Fibroblast of skin of right quadriceps (primary cell): Measurements from ENCODE around the gene DSG1.
"Not testable (repeated sequence)": the region's sequence is repeated elsewhere in the genome, so short reads cannot be mapped to it uniquely, and the experiment has no call there.

Experiments used
- DNase-seq: peaks from one replicate; pipeline ENCODE4 v3.0.0-alpha.2; 2013

DSG1 gene

DNA sequence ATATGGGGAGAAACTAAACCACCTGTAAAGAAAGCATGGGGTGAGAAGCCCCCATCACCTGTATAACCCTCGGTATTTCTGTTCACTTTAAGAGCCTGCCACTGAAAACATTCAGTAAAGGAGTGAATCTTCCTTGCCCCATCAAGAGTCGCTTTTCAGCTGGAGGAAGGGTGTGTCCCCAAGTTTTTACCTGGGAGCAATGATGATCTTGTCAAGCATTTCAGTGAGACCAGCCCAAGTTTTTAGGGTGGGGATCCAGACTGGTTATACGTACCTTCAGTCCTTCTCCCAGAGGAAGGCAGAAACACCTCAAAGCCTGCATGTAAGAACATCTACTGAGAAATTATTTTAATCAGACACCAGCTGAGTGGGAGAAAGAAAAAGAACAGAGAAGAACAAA lies at the start of gene DSG1:
TSS of gene DSG1 (plus strand) at position 301 of the 400 bp plus-strand sequence. CDS start 141 bp downstream, outside the sequence.
- DNase-seq, result no peak

GRCh38 chr18:31268985-31269406 lies 49.0 kb upstream of the DSG1 start:
- no peak for DNase-seq

DNA sequence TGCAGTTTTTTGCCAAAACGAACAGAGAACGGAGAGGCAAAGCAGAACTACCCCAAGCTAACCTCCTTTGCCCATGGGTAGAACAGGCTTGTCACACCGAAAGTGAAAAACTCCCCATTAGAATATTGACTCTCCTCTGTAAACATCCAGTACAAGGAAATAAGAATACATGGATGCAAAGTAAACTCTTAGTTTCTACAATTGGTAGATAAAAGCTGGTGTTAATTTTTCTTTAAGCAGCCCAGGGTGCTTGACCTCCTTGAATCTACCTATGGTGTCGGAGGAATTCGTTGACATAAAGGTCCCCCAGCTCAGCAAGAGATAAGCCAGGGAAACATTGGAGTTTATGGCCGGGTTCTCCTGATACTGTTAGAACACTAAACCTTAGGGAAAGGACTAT lies 48.4 kb upstream of the DSG1 start:
- no peak for DNase-seq

GRCh38 chr18:31270578-31270977 lies 47.4 kb upstream of the DSG1 start:
- DNase-seq, result no peak

DNA sequence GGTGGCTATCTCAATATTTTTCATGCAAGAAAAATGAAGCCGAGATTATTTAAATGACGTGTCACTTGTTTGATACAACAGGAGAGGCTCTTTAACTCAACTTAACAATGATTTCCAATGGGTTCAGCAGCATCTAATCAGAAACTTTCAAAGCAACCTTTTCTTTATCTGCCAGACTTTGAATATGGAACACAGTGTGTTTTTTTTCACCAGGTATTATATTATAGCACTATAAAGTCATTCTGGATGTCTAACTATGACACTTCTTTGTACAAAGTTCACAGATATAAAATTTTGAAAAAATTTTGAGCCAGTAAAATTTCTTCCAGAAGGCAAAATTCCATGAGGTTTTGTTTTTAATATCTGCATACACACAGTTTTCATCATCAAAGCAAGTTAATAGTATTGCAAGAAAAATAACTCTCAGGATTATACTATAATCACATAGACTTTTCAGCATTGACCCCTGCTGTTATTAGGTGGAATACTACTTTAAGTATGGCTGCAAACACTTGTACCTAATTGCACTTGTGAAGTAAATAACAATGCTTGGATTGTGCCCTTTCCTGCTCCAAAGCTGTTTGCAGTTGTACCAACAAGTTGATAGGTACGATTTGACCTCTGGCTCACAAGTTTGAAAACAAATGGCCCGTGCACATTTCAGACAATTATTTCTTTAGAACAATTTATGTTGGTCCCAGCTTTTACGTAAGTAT lies 44.0 kb upstream of the DSG1 start:
- no peak for DNase-seq

DNA sequence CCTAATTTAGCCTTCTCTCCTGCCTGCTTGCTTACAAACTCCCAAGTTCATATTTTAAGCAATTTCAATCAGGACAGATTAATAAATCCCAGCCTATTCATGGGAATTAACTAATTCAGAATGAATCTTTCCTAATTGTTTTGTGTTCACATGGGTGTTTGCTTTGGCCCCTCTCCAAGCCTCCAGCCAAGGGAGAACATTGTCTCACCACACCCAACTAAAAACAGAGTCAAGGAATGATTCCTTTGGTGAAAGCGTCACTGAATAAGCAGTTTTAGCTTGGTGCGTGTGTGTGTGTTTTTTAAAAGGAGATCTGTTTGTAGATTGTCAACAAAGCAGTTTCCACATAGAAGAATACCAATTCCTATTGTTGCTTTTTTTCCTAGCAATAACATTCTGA lies 43.0 kb upstream of the DSG1 start:
- DNase-seq, result no peak

- DNase-seq, result no peak
Measured at GRCh38 chr18:31275722-31276463, 42.1 kb upstream of the DSG1 start.

DNA sequence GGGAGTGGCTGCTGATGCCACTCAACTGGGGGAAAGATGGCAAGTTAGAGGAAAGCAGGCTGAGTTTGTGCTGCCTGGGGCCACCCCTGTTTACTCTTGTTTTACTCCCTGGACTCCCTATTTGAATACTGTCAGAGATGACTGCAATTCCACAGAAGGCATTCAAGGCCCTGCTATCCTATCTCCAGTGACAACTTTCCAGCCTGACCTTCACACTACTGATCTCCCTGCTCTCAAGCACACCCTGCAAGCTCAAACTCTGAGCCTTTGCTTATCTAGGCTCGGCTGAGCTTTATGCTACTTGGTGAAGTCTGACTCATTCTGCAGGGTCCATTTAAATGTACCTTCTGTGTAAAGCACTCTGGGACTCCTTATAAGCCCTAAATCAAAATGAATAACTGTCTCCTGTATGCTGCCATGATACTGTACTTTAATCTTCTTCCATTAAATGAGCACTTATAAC lies 39.3 kb upstream of the DSG1 start:
- DNase-seq, result no peak

GRCh38 chr18:31280502-31280901 lies 37.5 kb upstream of the DSG1 start:
- DNase-seq, result no peak

DNA sequence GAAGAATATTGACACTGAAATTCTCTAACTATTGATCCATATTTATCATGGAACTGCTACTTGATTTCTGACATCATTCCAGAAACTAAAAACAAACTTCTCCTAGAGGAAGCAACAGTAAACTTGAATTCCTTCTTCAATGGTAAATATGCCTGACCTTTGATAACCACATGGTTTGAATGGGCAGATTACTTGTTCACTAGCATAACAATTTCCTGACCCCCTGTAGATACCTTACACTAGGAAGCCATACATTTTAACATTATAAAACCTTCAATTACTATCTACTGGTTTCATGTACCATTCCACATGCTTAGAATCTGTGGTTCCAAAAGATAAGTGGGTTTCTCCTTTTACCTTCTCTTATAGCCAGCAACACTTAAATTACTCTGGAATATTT lies 36.5 kb upstream of the DSG1 start:
- no peak for DNase-seq

DNA sequence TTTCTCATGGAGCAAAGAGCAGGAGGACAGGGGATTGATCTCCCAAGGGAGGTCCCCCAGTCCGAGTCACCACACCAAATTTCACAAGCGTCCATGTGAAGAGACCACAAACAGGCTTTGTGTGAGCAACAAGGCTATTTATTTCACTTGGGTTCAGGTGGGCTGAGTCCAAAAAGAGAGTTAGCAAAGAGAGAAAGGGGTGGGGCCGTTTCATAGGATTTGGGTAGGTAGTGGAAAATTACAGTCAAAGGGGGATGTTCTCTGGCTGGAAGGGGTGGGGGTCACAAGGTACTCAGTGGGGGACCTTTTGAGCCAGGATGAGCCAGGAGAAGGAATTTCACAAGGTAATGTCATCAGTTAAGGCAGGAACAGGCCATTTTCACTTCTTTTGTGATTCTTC lies 28.5 kb upstream of the DSG1 start:
- not testable (repeated sequence) for DNase-seq

GRCh38 chr18:31291688-31292087 lies 26.3 kb upstream of the DSG1 start:
- DNase-seq, result no peak

GRCh38 chr18:31294199-31294747 lies 23.7 kb upstream of the DSG1 start:
- DNase-seq, result no peak

GRCh38 chr18:31297248-31297647 lies 20.7 kb upstream of the DSG1 start:
- DNase-seq, result no peak

DNA sequence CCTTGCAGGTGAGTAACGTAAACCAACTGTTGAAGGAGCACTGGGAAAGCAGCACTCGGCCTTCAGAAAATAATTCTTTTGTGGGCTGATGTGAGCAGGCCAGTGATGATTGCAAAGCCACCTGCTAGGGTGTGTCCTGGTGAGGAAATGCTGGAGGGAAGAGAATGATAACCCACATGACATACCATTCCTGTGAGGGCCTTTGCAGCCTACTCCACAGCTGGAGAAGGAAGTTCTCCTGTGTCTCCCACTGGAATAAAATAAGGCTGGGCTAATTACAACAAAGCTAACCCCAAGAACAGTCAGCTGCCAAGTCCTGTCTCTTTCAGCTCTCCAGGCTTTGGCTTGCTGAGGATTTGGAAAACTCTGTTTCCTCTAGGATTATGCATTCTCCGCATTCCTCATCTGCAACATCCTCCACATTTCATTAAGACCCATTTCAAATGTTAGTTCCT lies 16.7 kb upstream of the DSG1 start:
- DNase-seq, result peak; percentile 1

DNA sequence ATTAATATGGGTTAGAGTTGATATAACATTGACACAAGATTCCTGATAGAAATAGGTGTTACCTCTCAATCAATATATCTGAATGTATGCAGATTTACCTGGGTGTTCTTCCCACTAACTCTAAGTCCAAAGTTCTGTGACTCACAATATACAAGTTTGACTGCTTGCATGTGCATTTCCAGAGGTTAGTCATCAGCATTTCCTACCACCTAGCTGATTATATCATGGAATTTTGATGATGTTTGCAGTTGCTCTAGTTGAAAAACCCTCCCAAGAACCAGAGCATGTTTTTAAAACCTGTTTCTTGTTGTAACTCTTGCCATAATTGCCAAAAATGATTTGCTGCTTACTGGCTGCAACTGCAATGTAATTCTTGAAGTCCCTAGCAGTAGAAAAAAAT lies 15.0 kb upstream of the DSG1 start:
- DNase-seq, result no peak

DNA sequence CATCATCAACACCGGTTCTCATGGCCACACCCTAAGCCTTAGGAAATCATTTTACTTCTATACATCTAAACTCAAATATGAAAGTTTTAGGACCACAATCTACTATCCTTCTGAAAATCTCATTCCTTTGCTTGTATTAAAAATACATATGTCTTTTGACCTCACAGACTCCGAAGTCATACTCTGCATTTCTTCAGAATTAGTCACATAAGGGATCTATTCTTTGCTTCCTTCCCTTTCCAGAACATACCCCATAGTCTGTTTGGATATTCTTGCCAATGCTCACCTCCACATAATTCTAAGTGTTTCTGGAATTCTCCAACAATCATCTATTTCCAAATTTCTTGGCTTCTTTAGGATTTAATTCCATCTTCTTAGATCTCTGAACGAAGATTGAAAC lies 14.2 kb upstream of the DSG1 start:
- DNase-seq, result no peak

DNA sequence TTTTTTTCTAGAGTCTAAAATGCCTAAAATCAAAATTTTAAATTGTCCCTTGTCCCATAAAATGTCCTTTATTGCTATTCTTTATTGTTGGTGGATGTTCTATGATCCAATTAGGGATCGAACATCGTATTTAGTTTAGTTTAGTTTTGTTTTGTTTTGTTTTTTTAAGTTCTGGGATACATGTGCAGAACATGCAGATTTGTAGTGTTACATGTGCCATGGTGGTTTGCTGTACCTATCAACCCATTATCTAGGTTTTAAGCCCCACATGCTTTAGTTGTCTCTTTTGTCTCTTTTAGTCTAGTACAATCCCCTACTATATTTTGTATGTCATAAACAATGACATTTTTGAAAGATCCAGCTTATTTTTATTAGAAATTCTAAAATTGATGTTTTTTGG lies 8.8 kb upstream of the DSG1 start:
- no peak for DNase-seq

DNA sequence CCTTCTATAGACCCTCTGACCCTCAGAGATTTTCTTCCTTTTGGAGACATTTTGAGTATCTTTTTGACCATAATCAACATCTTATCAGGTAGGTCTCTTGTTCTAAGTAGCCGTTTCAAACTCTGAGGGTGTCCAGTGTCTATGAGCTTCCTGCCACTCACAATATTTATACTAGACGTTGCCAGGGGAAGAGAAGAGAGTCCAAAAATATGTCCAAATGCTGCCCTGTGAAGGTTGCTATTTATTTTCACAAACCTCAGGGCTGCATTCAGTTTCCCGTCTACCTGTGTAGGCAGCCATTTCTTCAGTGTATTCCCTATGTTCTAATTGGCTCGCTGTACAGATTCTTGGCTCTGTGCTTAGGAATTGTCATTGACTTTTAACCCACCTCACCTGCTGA lies 986 bp upstream of the DSG1 start:
- no peak for DNase-seq

- DNase-seq, result no peak
Measured at GRCh38 chr18:31321719-31322118, 3.8 kb downstream of the DSG1 start.

DNA sequence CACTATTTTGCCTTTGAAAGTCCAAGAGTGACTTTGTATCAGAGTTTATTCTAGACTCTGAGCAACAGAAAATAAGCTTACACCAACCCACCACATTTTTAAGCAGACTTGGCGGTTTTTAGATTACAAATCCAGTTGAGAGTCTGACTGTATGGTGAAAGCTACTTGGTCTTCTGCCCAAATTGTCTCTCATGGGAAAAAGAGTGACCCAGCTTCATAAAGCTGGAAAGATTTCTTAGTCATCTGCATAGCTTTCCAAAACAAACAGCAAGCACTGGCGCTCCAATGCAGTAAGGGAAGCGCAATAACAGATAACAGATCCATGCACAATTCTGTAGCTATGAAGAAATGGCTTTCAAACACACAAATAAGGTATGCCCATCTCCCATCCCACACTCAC lies 7.1 kb downstream of the DSG1 start:
- DNase-seq, result peak; percentile 68

DNA sequence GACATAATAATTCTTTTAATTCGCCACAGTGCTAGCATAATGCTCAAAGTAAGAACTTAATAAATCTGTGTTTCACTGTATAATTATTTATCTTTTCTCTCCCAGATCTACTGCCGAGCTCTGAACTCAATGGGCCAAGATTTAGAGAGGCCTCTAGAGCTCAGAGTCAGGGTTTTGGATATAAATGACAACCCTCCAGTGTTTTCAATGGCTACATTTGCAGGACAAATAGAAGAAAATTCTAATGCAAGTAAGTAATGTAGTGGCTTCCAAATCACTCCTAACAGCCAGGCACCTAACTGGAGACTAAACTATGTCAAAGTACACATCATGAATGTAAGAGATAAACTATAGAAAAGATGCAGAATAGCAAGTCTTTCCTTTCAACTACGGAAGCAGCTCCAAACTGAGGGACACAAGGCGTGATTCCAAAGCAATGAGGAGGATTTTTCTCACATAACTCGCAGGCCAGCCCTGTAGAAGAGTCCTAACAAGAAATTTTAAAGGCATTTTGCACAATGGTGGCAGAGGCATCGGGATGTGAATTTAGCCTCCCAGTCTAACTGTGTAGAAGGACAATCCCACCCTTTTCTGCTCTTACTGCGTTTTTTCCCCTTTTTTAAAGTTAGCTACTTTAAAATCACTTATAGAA lies 12.0 kb downstream of the DSG1 start:
- no peak for DNase-seq

- no peak for DNase-seq
Measured at GRCh38 chr18:31343454-31343853, 25.5 kb downstream of the DSG1 start.

DNA sequence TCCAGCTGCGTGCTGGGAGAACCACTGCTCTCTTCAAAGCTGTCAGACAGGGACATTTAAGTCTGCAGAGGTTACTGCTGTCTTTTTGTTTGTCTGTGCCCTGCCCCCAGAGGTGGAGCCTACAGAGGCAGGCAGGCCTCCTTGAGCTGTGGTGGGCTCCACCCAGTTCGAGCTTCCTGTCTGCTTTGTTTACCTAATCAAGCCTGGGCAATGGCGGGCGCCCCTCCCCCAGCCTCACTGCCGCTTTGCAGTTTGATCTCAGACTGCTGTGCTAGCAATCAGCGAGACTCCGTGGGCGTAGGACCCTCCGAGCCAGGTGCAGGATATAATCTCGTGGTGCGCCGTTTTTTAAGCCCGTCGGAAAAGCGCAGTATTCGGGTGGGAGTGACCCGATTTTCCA lies 35.4 kb downstream of the DSG1 start:
- DNase-seq, result not testable (repeated sequence)
